GM12865 (cell line): ENCODE measurements around the gene MRPL40.

ENCODE experiments used
- DNase-seq: peaks from one replicate; pipeline ENCODE4 v3.0.0; 2010; ENCODE audit warnings: low read depth
- H3K4me3 ChIP-seq: 2 replicates; pipeline ENCODE4 v1.5.1; 2011; ENCODE audit warnings: mild to moderate bottlenecking, low read depth, low read length, control low read depth
- CTCF ChIP-seq: IDR thresholded peaks from 2 replicates; pipeline ENCODE4 v1.5.1; 2011; ENCODE audit warnings: low read length, control low read depth, low read depth, inconsistent platforms; ENCODE audit not compliant: insufficient read depth; ENCODE audit errors: missing control alignments

The MRPL40 gene

GRCh38 chr22:19477321-19478044 lies 45.1 kb downstream of the MRPL40 start:
- TF ChIP-seq CTCF = no peak
- peak; percentile 22 for DNase-seq

GRCh38 chr22:19478045-19478900 lies 45.9 kb downstream of the MRPL40 start:
- no peak for TF ChIP-seq CTCF
- DNase-seq = peak; percentile 17

More at GRCh38 chr22:19477321-19478044, 45.1 kb downstream of the MRPL40 start:
- peak overlapping the region; percentile 74 for H3K4me3 ChIP-seq

GRCh38 chr22:19478901-19479354 lies 46.6 kb downstream of the MRPL40 start, which contains the start of gene UFD1:
Gene UFD1, minus strand, starts transcription at chr22:19479193. Its CDS starts 108 bp downstream, at chr22:19479085.
- H3K4me3 ChIP-seq = peak within 1 kb of the TSS; percentile 74
- no peak for TF ChIP-seq CTCF
- peak; percentile 91 for DNase-seq

More at GRCh38 chr22:19478045-19478900, 45.9 kb downstream of the MRPL40 start:
- peak overlapping the region; percentile 74 for H3K4me3 ChIP-seq

GRCh38 chr22:19479355-19480172 lies 47.2 kb downstream of the MRPL40 start, which contains the start of gene CDC45:
Gene CDC45, plus strand, starts transcription at chr22:19479920. Its CDS starts 49 bp downstream, at chr22:19479969.
- peak within 1 kb of the TSS; percentile 74 for H3K4me3 ChIP-seq
- TF ChIP-seq CTCF = no peak
- peak; percentile 98 for DNase-seq

GRCh38 chr22:19480173-19480568 lies 47.8 kb downstream of the MRPL40 start:
- peak overlapping the region; percentile 74 for H3K4me3 ChIP-seq
- DNase-seq = no peak
- no peak for TF ChIP-seq CTCF

GRCh38 chr22:19480789-19481188 lies 48.4 kb downstream of the MRPL40 start:
- TF ChIP-seq CTCF = no peak
- no peak for DNase-seq
- peak overlapping the region; percentile 74 for H3K4me3 ChIP-seq
